Measurements from ENCODE around the gene CARS2. TPM values are rescaled to one million over a fixed set of nuclear protein-coding genes. Genes with fewer than 3 reads are reported as not detected.
"Not testable (repeated sequence)": the region's sequence is repeated elsewhere in the genome, so short reads cannot be mapped to it uniquely, and the experiment has no call there.

Gene CARS2
- 10 to 100 TPM in 11 of 12 donors, not detected in 1; 36.5 to 89.1 (median 51.6) TPM for polyA plus RNA-seq (ENCODE audit: insufficient read length in 12 of 12)
- long read RNA-seq, donor 1, transcript CARS2-201 (15 exons, 1,879 nt), result major isoform, 6 of 19 reads
- long read RNA-seq, donor 1, partial matches to known transcripts, result 9 of 19 reads
- long read RNA-seq, donor 1, other reads (novel, unspliced or antisense), result 0 of 19 reads
- long read RNA-seq, donor 2, partial matches to known transcripts, result 10 of 13 reads
- long read RNA-seq, donor 2, other reads (novel, unspliced or antisense), result 0 of 13 reads
- long read RNA-seq, donor 3, transcript CARS2-201 (15 exons, 1,879 nt), result major isoform, 5 of 14 reads
- long read RNA-seq, donor 3, partial matches to known transcripts, result 6 of 14 reads
- long read RNA-seq, donor 3, other reads (novel, unspliced or antisense), result 0 of 14 reads
- long read RNA-seq, donor 4, partial matches to known transcripts, result 6 of 11 reads
- long read RNA-seq, donor 4, other reads (novel, unspliced or antisense), result 0 of 11 reads
- long read RNA-seq, donor 5, transcript CARS2-201 (15 exons, 1,879 nt), result major isoform, 13 of 19 reads
- long read RNA-seq, donor 5, partial matches to known transcripts, result 5 of 19 reads
- long read RNA-seq, donor 5, other reads (novel, unspliced or antisense), result 0 of 19 reads
- long read RNA-seq, donor 6, transcript CARS2-201 (15 exons, 1,879 nt), result major isoform, 8 of 15 reads
- long read RNA-seq, donor 6, partial matches to known transcripts, result 6 of 15 reads
- long read RNA-seq, donor 6, other reads (novel, unspliced or antisense), result 0 of 15 reads
- long read RNA-seq, donor 7, partial matches to known transcripts, result 0 of 6 reads
- long read RNA-seq, donor 7, other reads (novel, unspliced or antisense), result 0 of 6 reads
- long read RNA-seq, donor 8, transcript CARS2-201 (15 exons, 1,879 nt), result major isoform, 16 of 16 reads
- long read RNA-seq, donor 8, partial matches to known transcripts, result 0 of 16 reads
- long read RNA-seq, donor 8, other reads (novel, unspliced or antisense), result 0 of 16 reads
- long read RNA-seq, donor 9, partial matches to known transcripts, result 0 of 8 reads
- long read RNA-seq, donor 9, other reads (novel, unspliced or antisense), result 0 of 8 reads
- long read RNA-seq, donor 10, transcript CARS2-201 (15 exons, 1,879 nt), result major isoform, 7 of 14 reads
- long read RNA-seq, donor 10, partial matches to known transcripts, result 6 of 14 reads
- long read RNA-seq, donor 10, other reads (novel, unspliced or antisense), result 0 of 14 reads
- long read RNA-seq, donor 11, partial matches to known transcripts, result 0 of 7 reads
- long read RNA-seq, donor 11, other reads (novel, unspliced or antisense), result 0 of 7 reads

GRCh38 chr13:110705826-110706569 lies at the start of gene CARS2:
TSS of gene CARS2 (minus strand) at chr13:110706116. CDS start at chr13:110706093, 23 bp downstream.
- DNase-seq, result peak; percentile 94

- DNase-seq, result no peak
These were observed 42.4 kb upstream of the CARS2 start for GRCh38 chr13:110748271-110748670.

- no peak for DNase-seq
These were observed 40.5 kb upstream of the CARS2 start for GRCh38 chr13:110746438-110746837.

GRCh38 chr13:110743687-110744086 lies 37.8 kb upstream of the CARS2 start:
- DNase-seq, result no peak

- no peak for DNase-seq
These were observed 31.6 kb upstream of the CARS2 start for GRCh38 chr13:110737555-110737954.

GRCh38 chr13:110734561-110734960 lies 28.6 kb upstream of the CARS2 start:
- no peak for DNase-seq

- DNase-seq, result no peak
These were observed 25.2 kb upstream of the CARS2 start for GRCh38 chr13:110731072-110731471.

- DNase-seq, result no peak
These were observed 20.8 kb upstream of the CARS2 start for GRCh38 chr13:110726726-110727125.

GRCh38 chr13:110726153-110726552 lies 20.2 kb upstream of the CARS2 start:
- DNase-seq, result not testable (repeated sequence)

- DNase-seq, result no peak
These were observed 17.7 kb upstream of the CARS2 start for GRCh38 chr13:110723598-110723997.

GRCh38 chr13:110722971-110723370 lies 17.1 kb upstream of the CARS2 start:
- DNase-seq, result no peak

GRCh38 chr13:110719036-110719710 lies 13.3 kb upstream of the CARS2 start:
- DNase-seq, result no peak

- peak; percentile 52 for DNase-seq
These were observed 10.3 kb upstream of the CARS2 start for GRCh38 chr13:110716247-110716515.

GRCh38 chr13:110715395-110716246 lies 9.7 kb upstream of the CARS2 start:
- peak; percentile 99 for DNase-seq

- DNase-seq, result peak; percentile 70
These were observed 9.0 kb upstream of the CARS2 start for GRCh38 chr13:110714797-110715394.

- DNase-seq, result peak; percentile 48
These were observed 8.3 kb upstream of the CARS2 start for GRCh38 chr13:110713981-110714796.

GRCh38 chr13:110713642-110713952 lies 7.7 kb upstream of the CARS2 start, which contains the start of gene ING1:
TSS of gene ING1 (plus strand) at chr13:110713700. CDS start at chr13:110714150, 450 bp downstream.
- DNase-seq, result no peak
